22Rv1 (cell line): Measurements from ENCODE around the gene MACF1.

Experiments used
- ZFX ChIP-seq: fragments of 450-650 bp; IDR thresholded peaks from 2 replicates; pipeline ENCODE4 v1.6.1; 2017; ENCODE audit warnings: antibody characterized with exemption, borderline replicate concordance
- TF ChIP-seq, protein P1 (sequence below): fragments of 450-650 bp; IDR thresholded peaks from 2 replicates; pipeline ENCODE4 v1.5.1; 2017; ENCODE audit warnings: mild to moderate bottlenecking

DNA sequence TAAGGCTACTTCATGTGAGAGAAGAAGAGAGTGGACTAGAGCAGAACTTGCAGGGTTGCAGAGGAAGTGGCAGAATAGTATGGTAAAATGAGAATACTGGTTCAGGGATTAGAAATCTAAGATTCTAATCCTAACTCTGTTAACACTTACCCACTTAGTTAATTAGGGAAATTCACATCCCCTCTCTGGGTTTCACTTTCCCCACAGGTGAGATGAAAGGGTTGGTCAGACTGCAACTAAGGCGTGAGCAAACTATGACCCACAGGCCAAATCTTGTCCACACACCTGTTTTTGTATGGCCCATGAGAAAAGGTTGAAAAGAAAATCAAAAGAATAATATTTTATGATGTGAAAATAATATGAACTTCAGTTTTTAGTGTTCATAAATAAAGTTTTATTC, 117.5 kb downstream of the MACF1 start:
- TF ChIP-seq, protein P1, sequence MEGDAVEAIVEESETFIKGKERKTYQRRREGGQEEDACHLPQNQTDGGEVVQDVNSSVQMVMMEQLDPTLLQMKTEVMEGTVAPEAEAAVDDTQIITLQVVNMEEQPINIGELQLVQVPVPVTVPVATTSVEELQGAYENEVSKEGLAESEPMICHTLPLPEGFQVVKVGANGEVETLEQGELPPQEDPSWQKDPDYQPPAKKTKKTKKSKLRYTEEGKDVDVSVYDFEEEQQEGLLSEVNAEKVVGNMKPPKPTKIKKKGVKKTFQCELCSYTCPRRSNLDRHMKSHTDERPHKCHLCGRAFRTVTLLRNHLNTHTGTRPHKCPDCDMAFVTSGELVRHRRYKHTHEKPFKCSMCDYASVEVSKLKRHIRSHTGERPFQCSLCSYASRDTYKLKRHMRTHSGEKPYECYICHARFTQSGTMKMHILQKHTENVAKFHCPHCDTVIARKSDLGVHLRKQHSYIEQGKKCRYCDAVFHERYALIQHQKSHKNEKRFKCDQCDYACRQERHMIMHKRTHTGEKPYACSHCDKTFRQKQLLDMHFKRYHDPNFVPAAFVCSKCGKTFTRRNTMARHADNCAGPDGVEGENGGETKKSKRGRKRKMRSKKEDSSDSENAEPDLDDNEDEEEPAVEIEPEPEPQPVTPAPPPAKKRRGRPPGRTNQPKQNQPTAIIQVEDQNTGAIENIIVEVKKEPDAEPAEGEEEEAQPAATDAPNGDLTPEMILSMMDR, result no peak
- TF ChIP-seq ZFX, result no peak
